Activated B cell treated with CpG ODN at 0.5 μM for 24 hours (primary cell): ENCODE data around the gene CCDC85B. TPM values are rescaled to one million over a fixed set of nuclear protein-coding genes. Genes with fewer than 3 reads are reported as not detected.

Experiments used
- ATAC-seq: fragments of 200-7000 bp; cut with Tn5 transposase; one replicate; pipeline ENCODE4 v1.10.0; 2021; ENCODE audit warnings: low read depth, mild to moderate bottlenecking, moderate library complexity
- CTCF ChIA-PET: fragments of 350-600 bp; sonication (Branson Sonifier 250); formaldehyde crosslinking; loops from one replicate; lab custom pipeline; 2021; ENCODE audit warnings: antibody characterized with exemption; lab: Charles Lee
- POLR2A ChIA-PET: fragments of 350-600 bp; sonication (Branson Sonifier 250); formaldehyde crosslinking; loops from one replicate; lab custom pipeline; 2021; ENCODE audit warnings: antibody characterized with exemption; lab: Charles Lee
- DNase-seq: peaks from one replicate; pipeline ENCODE4 v3.0.0; 2022
- H3K27ac Mint-ChIP-seq: one replicate; pipeline ENCODE4 v1.8.0; 2020; ENCODE audit warnings: mixed read lengths
- H3K27me3 Mint-ChIP-seq: one replicate; pipeline ENCODE4 v1.8.0; 2021; ENCODE audit warnings: mixed read lengths
- H3K36me3 Mint-ChIP-seq: one replicate; pipeline ENCODE4 v1.8.0; 2021; ENCODE audit warnings: low read depth, mixed read lengths
- H3K4me1 Mint-ChIP-seq: one replicate; pipeline ENCODE4 v1.8.0; 2021; ENCODE audit warnings: mixed read lengths
- H3K4me3 Mint-ChIP-seq: one replicate; pipeline ENCODE4 v1.8.0; 2020; ENCODE audit warnings: mild to moderate bottlenecking, mixed read lengths
- H3K9me3 Mint-ChIP-seq: one replicate; pipeline ENCODE4 v1.8.0; 2020; ENCODE audit warnings: mixed read lengths
- intact Hi-C: fragments of 100-400 bp; cut with micrococcal nuclease; formaldehyde crosslinking; loops from one replicate; pipeline ENCODE4 v1.15.1; 2024
- total RNA-seq: library from RNA; stranded (reverse); gene quantifications from 2 replicates; pipeline ENCODE4 v1.2.3, GENCODE V29; 2022
- TF ChIP-seq, protein P1 (sequence below): fragments of 200-600 bp; IDR thresholded peaks from one replicate; pipeline ENCODE4 v1.8.0; 2022; ENCODE audit warnings: antibody characterized with exemption, mild to moderate bottlenecking

The CCDC85B gene
- total RNA-seq, 1 donor from 2014 or later, result 21.6 TPM

DNA sequence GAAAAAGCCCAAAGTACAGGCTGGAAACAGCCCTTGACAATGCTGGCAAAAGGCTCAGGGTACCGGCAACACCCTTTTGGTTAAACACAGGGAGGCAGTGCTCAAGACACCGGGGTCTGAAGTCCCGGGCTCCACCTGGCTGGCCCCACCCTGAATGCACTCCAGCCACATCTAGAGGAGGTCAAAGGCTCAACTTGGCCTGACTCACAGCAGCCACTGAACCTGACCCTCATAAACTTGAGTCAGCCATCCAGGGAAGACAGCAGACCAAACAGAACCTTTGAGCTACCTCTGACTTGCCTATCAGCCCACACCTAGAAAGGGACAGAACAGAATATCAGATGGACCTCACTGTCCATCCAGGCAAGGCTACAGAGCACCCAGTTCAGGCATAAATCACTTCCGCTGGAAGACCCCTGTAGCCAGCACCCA, 36.3 kb upstream of the CCDC85B start:
- Mint-ChIP-seq H3K27ac (no peak overlapping the region), H3K27me3 (no peaks in the 10 kb centered on the region), H3K36me3 (peaks cover 63% of the 10 kb centered on the region), H3K9me3 (no peaks in the 10 kb centered on the region), H3K4me1 (peaks cover 46% of the 10 kb centered on the region), H3K4me3 (peak overlapping the region; percentile 24)
- TF ChIP-seq, protein P1, sequence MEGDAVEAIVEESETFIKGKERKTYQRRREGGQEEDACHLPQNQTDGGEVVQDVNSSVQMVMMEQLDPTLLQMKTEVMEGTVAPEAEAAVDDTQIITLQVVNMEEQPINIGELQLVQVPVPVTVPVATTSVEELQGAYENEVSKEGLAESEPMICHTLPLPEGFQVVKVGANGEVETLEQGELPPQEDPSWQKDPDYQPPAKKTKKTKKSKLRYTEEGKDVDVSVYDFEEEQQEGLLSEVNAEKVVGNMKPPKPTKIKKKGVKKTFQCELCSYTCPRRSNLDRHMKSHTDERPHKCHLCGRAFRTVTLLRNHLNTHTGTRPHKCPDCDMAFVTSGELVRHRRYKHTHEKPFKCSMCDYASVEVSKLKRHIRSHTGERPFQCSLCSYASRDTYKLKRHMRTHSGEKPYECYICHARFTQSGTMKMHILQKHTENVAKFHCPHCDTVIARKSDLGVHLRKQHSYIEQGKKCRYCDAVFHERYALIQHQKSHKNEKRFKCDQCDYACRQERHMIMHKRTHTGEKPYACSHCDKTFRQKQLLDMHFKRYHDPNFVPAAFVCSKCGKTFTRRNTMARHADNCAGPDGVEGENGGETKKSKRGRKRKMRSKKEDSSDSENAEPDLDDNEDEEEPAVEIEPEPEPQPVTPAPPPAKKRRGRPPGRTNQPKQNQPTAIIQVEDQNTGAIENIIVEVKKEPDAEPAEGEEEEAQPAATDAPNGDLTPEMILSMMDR, result no peak
- POLR2A ChIA-PET, result interaction anchor here (0.6 kb wide), 1 partner anchor 100 kb away, joined by 3 read pairs; no protein-coding TSS in a partner anchor
- no peak for ATAC-seq
- intact Hi-C loops, result no loop called here
- CTCF ChIA-PET, result no interaction called here
- no peak for DNase-seq

GRCh38 chr11:65854852-65855837, 35.3 kb upstream of the CCDC85B start:
- DNase-seq, result no peak
- no peaks in the 10 kb centered on the region for H3K9me3 Mint-ChIP-seq

DNA sequence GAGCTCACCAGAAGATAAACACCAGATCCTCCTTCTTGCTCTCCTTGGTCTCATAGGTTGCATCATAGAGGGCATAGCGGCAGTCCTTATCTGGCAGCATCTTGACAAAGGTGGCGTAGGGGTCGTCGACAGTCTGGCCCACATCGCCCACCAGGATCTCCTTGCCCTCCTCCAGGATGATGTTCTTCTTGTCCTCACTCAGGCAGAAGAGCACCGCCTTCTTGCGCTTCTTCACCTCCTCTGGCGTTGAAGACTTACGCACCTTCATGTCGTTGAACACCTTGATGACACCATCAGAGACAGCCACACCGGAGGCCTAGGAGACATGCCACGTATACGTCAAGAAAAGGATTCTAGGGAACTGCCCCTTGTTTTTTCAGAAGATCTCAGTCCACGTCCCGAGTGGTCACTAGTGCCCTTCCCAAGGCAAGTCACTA, 34.5 kb upstream of the CCDC85B start:
- ChIA-PET POLR2A (interaction anchor here (0.6 to 6.0 kb wide), 5 partner anchors 13 to 242 kb away, joined by 3 to 113 read pairs (median 11); partner anchors contain the start of genes EFEMP2, MAP3K11, PCNX3 and SNX32), CTCF (no interaction called here)
- no peaks in the 10 kb centered on the region for H3K27me3 Mint-ChIP-seq
- peak overlapping the region; percentile 93 for H3K27ac Mint-ChIP-seq
- H3K9me3 Mint-ChIP-seq, result no peaks in the 10 kb centered on the region
- no peak for DNase-seq
- ATAC-seq, result no peak
- peak overlapping the region; percentile 92 for H3K4me3 Mint-ChIP-seq
- intact Hi-C loops, result loop anchor here (5.0 kb wide), 2 partner anchors 196 to 284 kb away; partner anchors contain the start of genes FAM89B, SF3B2 and ZNRD2
- H3K4me1 Mint-ChIP-seq, result peaks cover 57% of the 10 kb centered on the region
- TF ChIP-seq, protein P1, result no peak
- H3K36me3 Mint-ChIP-seq, result peaks cover 66% of the 10 kb centered on the region

More at GRCh38 chr11:65854852-65855837, 35.3 kb upstream of the CCDC85B start:
- Mint-ChIP-seq H3K4me1 (peaks cover 54% of the 10 kb centered on the region), H3K27ac (peak overlapping the region; percentile 93), H3K4me3 (peak overlapping the region; percentile 92), H3K36me3 (peaks cover 66% of the 10 kb centered on the region), H3K27me3 (no peaks in the 10 kb centered on the region)
- CTCF ChIA-PET, result no interaction called here
- TF ChIP-seq, protein P1, result no peak
- intact Hi-C loops, result loop anchor here (5.0 kb wide), 2 partner anchors 197 to 283 kb away; partner anchors contain the start of genes FAM89B, SF3B2 and ZNRD2
- no peak for ATAC-seq
- POLR2A ChIA-PET, result interaction anchor here (0.6 kb wide), 2 partner anchors 12 to 99 kb away, joined by 3 read pairs; no protein-coding TSS in a partner anchor

DNA sequence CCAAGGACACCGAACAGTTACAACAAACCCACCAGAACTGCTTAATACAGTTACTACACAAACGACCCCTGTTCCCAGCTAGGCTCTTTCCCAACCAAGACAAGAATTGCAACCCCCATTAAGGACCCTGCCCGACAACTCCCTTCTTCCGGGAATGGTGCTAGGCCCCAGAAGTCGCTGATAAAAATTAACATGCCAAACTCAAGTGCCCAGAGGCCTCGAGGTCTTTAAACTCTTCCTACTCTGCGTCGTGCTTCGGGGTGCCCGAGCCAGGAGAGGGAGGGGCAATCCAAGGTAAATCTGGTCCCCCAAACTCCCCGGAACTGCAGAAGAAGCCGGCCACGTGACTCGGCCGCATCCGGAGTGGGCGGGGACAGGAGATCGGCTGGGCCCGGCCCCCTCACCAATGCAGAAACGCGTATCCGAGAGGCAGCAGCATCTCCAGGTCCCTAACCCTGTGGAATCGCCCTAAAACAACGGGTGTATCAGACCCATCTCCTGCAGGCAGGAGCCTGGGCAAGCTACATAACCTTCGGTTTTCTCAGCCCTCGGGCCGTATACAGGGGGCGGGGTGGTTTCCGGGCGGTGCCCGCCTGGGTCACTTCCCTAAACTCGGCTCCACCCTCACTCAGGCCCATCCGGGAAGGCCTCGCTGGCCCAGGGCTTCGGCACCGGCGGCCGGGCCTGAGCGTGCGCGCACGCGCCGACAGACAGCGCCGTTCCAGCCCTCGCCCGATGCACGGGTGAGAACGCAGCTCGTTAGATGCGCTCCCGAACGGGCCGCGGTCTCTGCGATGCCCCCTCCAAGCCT, 33.6 kb upstream of the CCDC85B start:
- CTCF ChIA-PET, result no interaction called here
- H3K4me3 Mint-ChIP-seq, result peak overlapping the region; percentile 92
- TF ChIP-seq, protein P1, result no peak
- DNase-seq (peak; percentile 77), ATAC-seq (peak; percentile 22)
- intact Hi-C loops, result loop anchor here (1.0 to 5.0 kb wide), 3 partner anchors 195 to 740 kb away; partner anchors contain the start of genes FAM89B, SF3B2, ZNHIT2 and ZNRD2
- peaks cover 66% of the 10 kb centered on the region for H3K4me1 Mint-ChIP-seq
- H3K27ac Mint-ChIP-seq, result peak overlapping the region; percentile 93
- peaks cover 58% of the 10 kb centered on the region for H3K36me3 Mint-ChIP-seq
- H3K27me3 Mint-ChIP-seq, result no peaks in the 10 kb centered on the region
- no peaks in the 10 kb centered on the region for H3K9me3 Mint-ChIP-seq
- POLR2A ChIA-PET, result interaction anchor here (0.6 to 7.1 kb wide), 16 partner anchors 8 to 1041 kb away, joined by 3 to 340 read pairs (median 4); partner anchors contain the start of genes AP5B1, CCDC85B, EFEMP2 and FIBP
